ENCODE data around the gene GYS1.

DNA sequence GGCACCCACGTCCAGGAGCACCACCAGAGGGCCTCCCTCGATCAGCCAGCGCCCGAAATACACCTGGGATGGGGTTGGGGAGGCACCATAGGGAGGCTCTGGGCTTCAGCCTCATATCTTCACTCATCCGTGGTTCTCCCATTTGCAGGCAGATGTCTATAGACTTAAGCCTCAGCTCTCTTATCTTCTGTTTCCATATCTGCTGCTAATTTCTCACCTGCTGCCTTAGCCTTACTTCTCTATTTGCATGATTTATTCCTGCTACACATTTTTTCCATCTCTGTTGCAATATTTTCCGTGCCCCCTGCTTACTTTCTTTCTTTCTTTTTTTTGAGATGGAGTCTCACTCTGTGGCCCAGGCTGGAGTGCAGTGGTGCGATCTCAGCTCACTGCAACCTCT, 5.8 kb downstream of the GYS1 start:
- TF ChIP-seq GATA3 (IDR thresholded peaks at IDR 0.05; ENCODE audit: low read depth, low read length) (no peak), GATA2 (IDR thresholded peaks at IDR 0.05; ENCODE audit: low read depth, low read length) (no peak)

Data from SH-SY5Y (cell line).